Hepatocyte (in vitro differentiated cells): ENCODE results near the gene CSMD2. TPM values are rescaled to one million over a fixed set of nuclear protein-coding genes. Genes with fewer than 3 reads are reported as not detected.
"Not testable (repeated sequence)": the region's sequence is repeated elsewhere in the genome, so short reads cannot be mapped to it uniquely, and the experiment has no call there.

Source experiments
- DNase-seq: peaks from one replicate; pipeline ENCODE4 v3.0.0-alpha.2; 2016; ENCODE audit warnings: low spot score
- H2AFZ ChIP-seq: fragments of 200-600 bp; sonication (generic); 2 replicates; pipeline ENCODE4 v1.6.0; 2016; ENCODE audit warnings: antibody characterized with exemption, mild to moderate bottlenecking
- H3K27ac ChIP-seq: fragments of 200-600 bp; sonication (generic); 2 replicates; pipeline ENCODE4 v1.5.1; 2016; ENCODE audit warnings: mild to moderate bottlenecking
- H3K27me3 ChIP-seq: fragments of 200-600 bp; sonication (generic); 2 replicates; pipeline ENCODE4 v1.6.1; 2016
- H3K36me3 ChIP-seq: fragments of 200-600 bp; sonication (generic); replicated peaks from 2 replicates; pipeline ENCODE4 v1.5.1; 2016; ENCODE audit warnings: low read depth; ENCODE audit not compliant: insufficient read depth
- H3K4me1 ChIP-seq: fragments of 200-600 bp; sonication (generic); 2 replicates; pipeline ENCODE4 v1.5.1; 2016; ENCODE audit warnings: mild to moderate bottlenecking, moderate library complexity; ENCODE audit not compliant: insufficient read depth
- H3K4me2 ChIP-seq: fragments of 200-600 bp; sonication (generic); 2 replicates; pipeline ENCODE4 v1.6.0; 2016
- H3K4me3 ChIP-seq: fragments of 200-600 bp; sonication (generic); 2 replicates; pipeline ENCODE4 v1.5.1; 2016; ENCODE audit warnings: mild to moderate bottlenecking
- H3K79me2 ChIP-seq: fragments of 200-600 bp; sonication (generic); 2 replicates; pipeline ENCODE4 v1.6.0; 2017; ENCODE audit warnings: mild to moderate bottlenecking
- H3K9me2 ChIP-seq: fragments of 200-600 bp; sonication (generic); replicated peaks from 2 replicates; pipeline ENCODE4 v1.6.0; 2017; ENCODE audit warnings: mild to moderate bottlenecking; ENCODE audit not compliant: insufficient read depth
- H3K9me3 ChIP-seq: fragments of 200-600 bp; sonication (generic); 2 replicates; pipeline ENCODE4 v1.5.1; 2016; ENCODE audit warnings: low read depth, mild to moderate bottlenecking
- H4K20me1 ChIP-seq: fragments of 200-600 bp; sonication (generic); 2 replicates; pipeline ENCODE4 v1.6.0; 2016; ENCODE audit warnings: mild to moderate bottlenecking; ENCODE audit not compliant: insufficient read depth, poor library complexity, severe bottlenecking
- EZH2 ChIP-seq: fragments of 200-600 bp; sonication (generic); IDR thresholded peaks from 2 replicates; pipeline ENCODE4 v1.6.1; 2016; ENCODE audit warnings: antibody characterized with exemption, mild to moderate bottlenecking, borderline replicate concordance
- EZH2phosphoT487 ChIP-seq: fragments of 200-600 bp; sonication (generic); IDR thresholded peaks from one replicate; pipeline ENCODE4 v1.6.1; 2018; ENCODE audit warnings: antibody characterized with exemption, mild to moderate bottlenecking, low read depth, moderate library complexity; ENCODE audit not compliant: unreplicated experiment, severe bottlenecking
- WGBS: methylation state at CpG from one replicate; pipeline ENCODE4 v1.1.6; 2016; ENCODE audit warnings: low lambda C conversion rate; ENCODE audit errors: missing lambda C conversion rate; 5-methylcytosine and 5-hydroxymethylcytosine counted together
- polyA plus RNA-seq: library from polyadenylated mRNA; unstranded; fragments of >200 nt; fragmentation: Nextera tagmentation; extraction: Ambion mirVana; gene quantifications from 2 replicates; pipeline ENCODE4 v1.2.1, GENCODE V29; 2016
- total RNA-seq: library from RNA; depleted of rRNA; stranded (reverse); fragments of >200 nt; gene quantifications from 2 replicates; pipeline ENCODE4 v1.2.3, GENCODE V29; 2014
- TF ChIP-seq, protein P1 (sequence below): fragments of 200-600 bp; sonication (generic); IDR thresholded peaks from 2 replicates; pipeline ENCODE4 v1.5.1; 2016; ENCODE audit warnings: antibody characterized with exemption, mild to moderate bottlenecking; ENCODE audit not compliant: poor library complexity

CSMD2 gene
- total and polyA plus RNA-seq, 2 experiments from 2014 or later: 0.10 to 0.37 TPM

DNA sequence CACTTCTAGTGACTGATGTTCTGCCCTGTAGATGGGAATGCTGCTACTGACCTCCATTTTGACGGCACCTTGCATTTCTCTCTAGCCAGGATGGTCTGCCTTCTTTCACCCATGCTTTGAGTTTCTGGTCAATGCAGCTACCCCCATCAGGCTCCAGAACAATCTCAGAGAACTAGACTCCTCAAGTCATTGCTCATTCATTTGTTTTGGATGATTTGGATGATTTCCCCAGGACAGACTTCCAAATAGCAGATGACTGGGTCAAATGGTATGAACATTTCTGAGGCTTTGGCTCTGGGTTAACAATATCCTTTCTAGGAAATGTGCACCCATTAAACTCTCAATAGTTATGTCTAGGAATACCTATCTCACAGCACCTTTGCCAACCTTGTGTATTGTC is 63.9 kb downstream of the CSMD2 start:
- Histone ChIP-seq H3K27me3 (peaks cover 4% of the 10 kb centered on the region), H3K9me3 (no peaks in the 10 kb centered on the region), H2AFZ (no peak overlapping the region), H3K79me2 (no peaks in the 10 kb centered on the region), H3K4me2 (no peak overlapping the region), H3K4me3 (no peak overlapping the region), H3K4me1 (no peaks in the 10 kb centered on the region), H3K36me3 (no peaks in the 10 kb centered on the region), H4K20me1 (no peaks in the 10 kb centered on the region), H3K9me2 (no peaks in the 10 kb centered on the region), H3K27ac (no peak overlapping the region)
- 86% methylated on average over 1 of the region's 1 CpG for WGBS
- no peak for DNase-seq
- no peak for TF ChIP-seq EZH2phosphoT487
- TF ChIP-seq, protein P1, sequence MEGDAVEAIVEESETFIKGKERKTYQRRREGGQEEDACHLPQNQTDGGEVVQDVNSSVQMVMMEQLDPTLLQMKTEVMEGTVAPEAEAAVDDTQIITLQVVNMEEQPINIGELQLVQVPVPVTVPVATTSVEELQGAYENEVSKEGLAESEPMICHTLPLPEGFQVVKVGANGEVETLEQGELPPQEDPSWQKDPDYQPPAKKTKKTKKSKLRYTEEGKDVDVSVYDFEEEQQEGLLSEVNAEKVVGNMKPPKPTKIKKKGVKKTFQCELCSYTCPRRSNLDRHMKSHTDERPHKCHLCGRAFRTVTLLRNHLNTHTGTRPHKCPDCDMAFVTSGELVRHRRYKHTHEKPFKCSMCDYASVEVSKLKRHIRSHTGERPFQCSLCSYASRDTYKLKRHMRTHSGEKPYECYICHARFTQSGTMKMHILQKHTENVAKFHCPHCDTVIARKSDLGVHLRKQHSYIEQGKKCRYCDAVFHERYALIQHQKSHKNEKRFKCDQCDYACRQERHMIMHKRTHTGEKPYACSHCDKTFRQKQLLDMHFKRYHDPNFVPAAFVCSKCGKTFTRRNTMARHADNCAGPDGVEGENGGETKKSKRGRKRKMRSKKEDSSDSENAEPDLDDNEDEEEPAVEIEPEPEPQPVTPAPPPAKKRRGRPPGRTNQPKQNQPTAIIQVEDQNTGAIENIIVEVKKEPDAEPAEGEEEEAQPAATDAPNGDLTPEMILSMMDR: no peak
- TF ChIP-seq EZH2: no peak

DNA sequence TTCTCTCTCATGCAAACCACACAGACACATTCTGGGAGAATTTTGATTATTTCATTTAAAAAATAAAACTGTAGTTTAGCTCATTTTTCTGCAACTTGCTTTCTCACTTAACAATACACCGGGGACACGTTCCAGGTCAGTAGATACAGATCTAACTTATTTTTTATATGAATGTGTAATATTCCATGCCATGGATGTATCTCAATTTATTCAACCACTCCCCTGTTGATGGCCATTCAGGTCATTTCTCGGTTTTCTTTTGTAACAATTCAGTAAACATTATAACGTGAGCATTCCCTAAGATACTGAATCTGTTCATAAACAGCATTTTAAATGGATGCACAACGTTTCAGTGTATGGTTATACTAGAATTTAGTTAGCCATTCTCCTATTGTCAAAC is 64.7 kb downstream of the CSMD2 start:
- Histone ChIP-seq H3K9me3 (no peaks in the 10 kb centered on the region), H3K27me3 (peaks cover 2% of the 10 kb centered on the region), H2AFZ (no peak overlapping the region), H3K79me2 (no peaks in the 10 kb centered on the region), H3K36me3 (no peaks in the 10 kb centered on the region), H3K9me2 (no peaks in the 10 kb centered on the region), H3K27ac (no peak overlapping the region), H3K4me3 (no peak overlapping the region), H3K4me1 (no peaks in the 10 kb centered on the region), H3K4me2 (no peak overlapping the region), H4K20me1 (no peaks in the 10 kb centered on the region)
- WGBS: 78% methylated on average over 5 of the region's 5 CpGs
- no peak for TF ChIP-seq EZH2phosphoT487
- TF ChIP-seq, protein P1: no peak
- no peak for TF ChIP-seq EZH2
- no peak for DNase-seq

- H3K79me2 ChIP-seq, H2AFZ ChIP-seq, H3K27ac ChIP-seq, H3K9me3 ChIP-seq, DNase-seq, H3K4me2 ChIP-seq, H3K27me3 ChIP-seq, H3K9me2 ChIP-seq, H3K36me3 ChIP-seq, H3K4me1 ChIP-seq, H3K4me3 ChIP-seq, H4K20me1 ChIP-seq: not testable (repeated sequence)
- WGBS: 94% methylated on average over 19 of the region's 27 CpGs
Observed at GRCh38 chr1:34092399-34092798, 72.6 kb downstream of the CSMD2 start.

- DNase-seq: no peak
- Histone ChIP-seq H3K36me3 (no peaks in the 10 kb centered on the region), H2AFZ (no peak overlapping the region), H3K9me2 (no peaks in the 10 kb centered on the region), H4K20me1 (no peaks in the 10 kb centered on the region), H3K79me2 (no peaks in the 10 kb centered on the region), H3K27me3 (no peaks in the 10 kb centered on the region), H3K9me3 (no peaks in the 10 kb centered on the region), H3K4me3 (no peak overlapping the region), H3K4me1 (no peaks in the 10 kb centered on the region), H3K4me2 (no peak overlapping the region), H3K27ac (no peak overlapping the region)
- WGBS: 90% methylated on average over 6 of the region's 6 CpGs
- no peak for TF ChIP-seq EZH2phosphoT487
- TF ChIP-seq, protein P1: no peak
- no peak for TF ChIP-seq EZH2
Observed at GRCh38 chr1:34089731-34090130, 75.3 kb downstream of the CSMD2 start.
